Activated naive CD4-positive, alpha-beta T cell treated with anti-CD3 and anti-CD28 coated beads, Interleukin-2, amount 50 U/mL, for 16 hours (primary cell): ENCODE results near the gene HS6ST1.

Source experiments
- DNase-seq: peaks from one replicate; pipeline ENCODE4 v3.0.0-alpha.2; 2020

HS6ST1 gene

DNA sequence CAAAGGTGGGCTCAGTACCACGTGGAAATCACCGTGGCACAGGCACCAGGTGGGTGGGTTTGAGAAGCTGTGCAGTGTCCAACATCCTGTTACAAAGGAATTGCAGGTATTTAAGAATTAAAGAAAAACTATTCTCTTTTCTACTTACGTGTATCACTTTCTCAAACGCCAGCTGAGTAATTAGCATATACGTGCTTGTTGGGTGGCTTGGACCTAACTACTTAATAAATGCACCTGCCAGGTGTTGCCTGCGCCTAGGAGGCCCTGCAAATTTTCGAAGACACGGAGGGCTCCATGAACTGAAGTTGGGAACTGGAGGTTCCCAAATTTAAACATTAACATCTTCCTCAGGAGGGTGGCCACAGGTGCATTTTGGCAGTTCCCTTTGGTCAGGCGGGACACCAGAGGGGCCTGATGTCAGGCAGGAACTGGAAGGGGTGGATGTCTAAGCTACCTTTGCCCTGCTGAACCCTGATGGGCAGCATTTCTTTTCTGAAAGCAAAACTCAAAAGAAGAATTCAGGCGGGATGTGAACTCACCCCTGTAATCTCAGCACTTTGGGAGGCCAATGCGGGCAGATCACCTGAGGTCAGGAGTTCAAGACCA, 84.8 kb downstream of the HS6ST1 start:
- DNase-seq = no peak

DNA sequence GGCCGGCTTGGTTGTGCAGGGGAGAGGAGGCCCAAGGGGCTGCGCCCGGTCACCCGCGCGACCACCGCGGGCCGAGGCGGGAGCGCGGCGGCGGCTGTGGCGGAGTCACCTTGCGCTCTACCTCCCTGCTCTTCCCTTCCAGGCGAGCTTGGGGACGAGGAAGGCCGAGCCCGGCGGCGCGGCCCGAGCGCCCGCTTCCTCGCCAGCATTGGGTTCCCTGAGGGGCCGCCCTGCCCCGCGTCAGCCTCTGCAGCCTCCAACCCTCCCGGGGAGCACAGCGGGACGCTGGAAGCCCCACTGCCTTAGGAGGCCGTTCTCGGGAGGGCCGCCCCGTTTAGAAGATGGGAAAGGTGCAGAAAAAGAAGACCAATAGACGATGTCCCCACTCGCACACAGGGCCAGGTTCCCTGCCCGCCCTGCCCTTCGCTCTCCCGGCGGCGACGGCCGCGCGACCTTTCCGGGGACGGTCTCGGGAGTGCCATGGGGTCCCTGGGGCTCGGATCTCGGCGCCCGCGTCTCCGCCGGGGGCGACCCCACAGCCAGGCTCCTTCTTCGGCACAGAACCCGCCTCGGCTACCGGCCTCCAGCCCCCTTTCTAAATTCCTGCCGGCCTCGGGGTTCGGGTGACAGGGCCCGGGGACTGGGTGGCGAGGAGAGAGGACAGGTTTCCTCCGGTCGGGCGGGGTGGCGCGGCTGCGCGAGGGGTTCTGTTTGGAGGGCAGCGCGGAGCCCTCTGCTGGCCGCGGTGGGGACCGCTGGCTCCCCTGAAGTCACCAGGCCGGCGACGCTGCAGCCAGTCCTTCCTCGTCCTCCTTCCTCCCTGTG, 85.5 kb downstream of the HS6ST1 start:
- DNase-seq = peak; percentile 89

DNA sequence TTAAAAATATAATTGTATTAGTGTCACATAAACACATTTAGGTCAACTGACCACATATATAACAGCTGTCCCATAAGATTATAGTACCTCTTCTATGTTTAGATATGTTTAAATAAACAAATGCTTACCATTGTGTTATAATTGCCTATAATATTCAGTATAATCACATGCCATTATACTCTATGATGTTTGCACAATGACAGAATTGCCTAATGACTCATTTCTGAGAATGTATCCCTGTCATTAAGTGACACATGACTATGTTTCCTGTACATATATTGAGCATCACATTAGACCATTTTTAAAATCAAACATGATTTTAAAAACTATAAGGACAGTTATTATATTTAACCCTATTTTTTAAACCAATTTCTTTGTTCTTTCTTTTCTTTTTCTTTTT, 89.8 kb downstream of the HS6ST1 start:
- no peak for DNase-seq

DNA sequence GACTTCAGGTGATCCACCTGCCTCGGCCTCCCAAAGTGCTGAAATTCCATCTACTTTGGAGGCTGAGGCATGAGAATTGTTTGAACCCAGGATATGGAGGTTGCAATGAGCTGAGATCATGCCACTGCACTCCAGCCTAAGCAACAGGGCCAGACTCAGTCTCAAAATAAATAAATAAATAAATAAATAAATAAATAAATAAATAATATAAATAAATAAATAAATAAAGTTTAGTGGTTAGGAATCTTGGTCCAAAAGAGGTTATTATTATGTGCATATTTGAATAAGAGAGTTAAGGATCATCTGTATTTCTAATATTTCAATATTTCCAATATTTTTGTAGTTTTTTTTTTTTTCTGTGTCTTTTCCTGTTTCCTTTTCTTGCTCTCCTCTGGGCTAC, 90.8 kb downstream of the HS6ST1 start:
- DNase-seq = no peak

DNA sequence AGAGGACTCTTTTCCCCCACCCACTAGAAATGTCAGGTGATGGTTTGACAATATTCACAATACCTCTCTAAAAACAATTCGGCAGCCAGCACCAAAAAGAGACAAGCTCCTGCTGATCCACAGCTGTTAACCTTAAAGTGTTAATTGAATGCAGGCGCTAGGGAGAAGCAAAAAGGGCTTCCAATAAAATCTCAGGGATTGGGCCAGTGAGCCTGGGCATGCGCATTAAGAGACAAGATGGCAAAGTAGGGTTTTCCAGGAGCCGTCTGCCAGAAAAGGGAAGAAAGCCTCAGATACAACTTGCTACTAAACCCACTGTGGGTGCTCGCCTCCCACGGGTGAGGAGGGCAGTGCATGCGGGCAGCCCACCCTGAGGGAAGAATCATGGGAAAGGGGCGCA, 98.8 kb downstream of the HS6ST1 start:
- DNase-seq = no peak

DNA sequence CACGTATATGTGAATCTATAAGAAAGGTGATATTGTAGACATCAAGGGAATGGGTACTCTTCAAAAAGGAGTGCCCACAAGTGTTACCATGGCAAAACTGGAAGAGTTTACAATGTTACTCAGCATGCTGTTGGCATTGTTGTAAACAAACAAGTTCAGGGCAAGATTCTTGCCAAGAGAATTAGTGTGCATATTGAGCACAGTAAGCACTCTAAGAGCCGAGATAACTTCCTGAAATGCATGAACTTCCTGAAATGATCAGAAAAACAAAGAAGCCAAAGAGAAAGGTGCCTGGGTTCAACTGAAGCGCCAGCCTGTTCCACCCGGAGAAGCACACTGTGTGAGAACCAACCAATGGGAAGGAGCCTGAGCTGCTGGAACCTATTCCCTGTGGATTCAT, 101.0 kb downstream of the HS6ST1 start:
- no peak for DNase-seq

DNA sequence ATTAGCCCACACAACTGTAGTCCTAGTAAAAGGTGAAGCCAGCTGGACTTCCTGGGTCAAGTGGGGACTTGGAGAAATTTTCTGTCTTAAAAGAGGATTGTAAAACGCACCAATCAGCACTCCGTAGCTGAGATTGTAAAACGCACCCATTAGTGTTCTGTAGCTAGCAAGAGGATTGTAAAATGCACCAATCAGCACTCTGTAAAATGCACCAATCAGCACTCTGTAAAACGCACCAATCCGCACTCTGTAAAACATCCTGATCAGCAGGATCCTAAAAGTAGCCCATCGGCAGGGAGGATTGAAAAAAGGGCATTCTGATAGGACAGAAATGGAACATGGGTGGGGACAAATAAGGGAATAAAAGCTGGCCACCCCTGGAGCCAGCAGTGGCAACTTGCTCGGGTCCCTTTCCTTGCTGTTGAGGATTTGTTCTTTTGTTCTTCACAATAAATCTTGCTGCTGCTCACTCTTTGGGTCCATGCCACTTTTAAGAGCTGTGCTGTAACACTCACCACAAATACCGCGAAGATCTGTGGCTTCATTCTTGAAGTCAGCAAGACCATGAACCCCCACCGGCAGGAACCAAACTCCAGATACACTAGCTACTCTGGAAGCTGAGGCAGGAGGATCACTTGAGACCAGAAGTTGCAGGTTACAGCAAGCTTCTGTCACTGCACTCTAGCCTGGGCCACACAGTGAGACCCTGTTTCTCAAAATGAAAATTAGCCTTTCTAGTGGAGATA, 102.6 kb downstream of the HS6ST1 start:
- DNase-seq = no peak
